HCT116 (cell line): ENCODE results near the gene FBXO47. TPM values are rescaled to one million over a fixed set of nuclear protein-coding genes. Genes with fewer than 3 reads are reported as not detected.

Experiments used
- ATAC-seq: fragments of 200-7000 bp; cut with Tn5 transposase; 2 replicates; pipeline ENCODE4 v1.9.1; 2020; ENCODE audit warnings: mild to moderate bottlenecking, moderate library complexity
- BruUV-seq: library from RNA; stranded (reverse); fragments of 400-500 nt; replicated peaks from 2 replicates; lab custom pipeline; 2021; lab: Mats Ljungman, UMichigan
- CTCF ChIA-PET: fragments of 300-600 bp; sonication (Branson Sonifier 250); formaldehyde crosslinking; loops from one replicate; lab custom pipeline; 2021; ENCODE audit warnings: antibody characterized with exemption; lab: Charles Lee
- POLR2A ChIA-PET: fragments of 300-600, 350-600 bp; sonication (Branson Sonifier 250); formaldehyde crosslinking; loops from one replicate; lab custom pipeline; 2021; ENCODE audit warnings: antibody characterized with exemption; lab: Charles Lee
- RAD21 ChIA-PET, 2 experiments: fragments of 300-600 bp; sonication (Branson Sonifier 250); formaldehyde crosslinking; loops; one replicate each; lab custom pipeline; 2023; ENCODE audit warnings: low total read pairs in 2 of 2; ENCODE audit not compliant: uncharacterized antibody in 2 of 2, unreplicated experiment in 2 of 2, low non-redundant PET in 1 of 2; lab: Charles Lee
- DNase-seq: peaks from one replicate; pipeline ENCODE4 v3.0.0-alpha.2; 2010; ENCODE audit warnings: low read depth, low spot score
- H2AFZ ChIP-seq: fragments of 200-600 bp; shearing (Covaris generic), sonication (generic); 2 replicates; pipeline ENCODE4 v1.6.1; 2017; ENCODE audit warnings: low read depth, mixed run types, mixed read lengths, antibody characterized with exemption, low read length; ENCODE audit not compliant: poor library complexity, severe bottlenecking
- H3K27ac ChIP-seq: 2 replicates; pipeline ENCODE4 v1.5.1; 2012; ENCODE audit warnings: low read depth, low read length
- H3K27me3 ChIP-seq: fragments of 200-600 bp; sonication (generic); 2 replicates; pipeline ENCODE4 v1.6.1; 2016; ENCODE audit warnings: mixed run types, low read length, mixed read lengths; ENCODE audit not compliant: insufficient read depth
- H3K36me3 ChIP-seq, 2 experiments: fragments of 200-500 bp in 1 of 2; fragments of 200-600 bp in 1 of 2; sonication (Bioruptor generic) in 1 of 2; sonication (generic) in 1 of 2; 2 replicates each; pipeline versions ENCODE4 v1.5.1 to v1.6.1; 2014 to 2016; ENCODE audit warnings: low read length in 2 of 2, inconsistent platforms in 1 of 2, mixed read lengths in 1 of 2, mixed run types in 1 of 2; ENCODE audit not compliant: insufficient read depth in 2 of 2, control insufficient read depth in 1 of 2
- H3K4me1 ChIP-seq, 2 experiments: fragments of 200-600 bp in 1 of 2; sonication (generic) in 1 of 2; 2 replicates each; pipeline versions ENCODE4 v1.5.1 to v1.6.1; 2012 to 2017; ENCODE audit warnings: low read length in 2 of 2, inconsistent platforms in 1 of 2, mild to moderate bottlenecking in 1 of 2, mixed read lengths in 1 of 2, mixed run types in 1 of 2, moderate library complexity in 1 of 2; ENCODE audit not compliant: insufficient read depth in 2 of 2, control insufficient read depth in 1 of 2
- H3K4me2 ChIP-seq: fragments of 200-600 bp; sonication (generic); 2 replicates; pipeline ENCODE4 v1.6.1; 2017; ENCODE audit warnings: mixed run types, low read length, mixed read lengths
- H3K4me3 ChIP-seq, 2 experiments: fragments of 200-600 bp in 1 of 2; sonication (generic) in 1 of 2; replicated peaks in 1 of 2; 2 replicates each; pipeline ENCODE4 v1.5.1; 2011 to 2016; ENCODE audit warnings: low read length in 2 of 2, control low read depth in 1 of 2, low read depth in 1 of 2, mild to moderate bottlenecking in 1 of 2, mixed read lengths in 1 of 2, mixed run types in 1 of 2
- H3K79me2 ChIP-seq: fragments of 200-600 bp; sonication (generic); 2 replicates; pipeline ENCODE4 v1.6.1; 2017; ENCODE audit warnings: mild to moderate bottlenecking, mixed run types, low read length, moderate library complexity, mixed read lengths; ENCODE audit not compliant: insufficient read depth
- H3K9ac ChIP-seq: fragments of 200-600 bp; sonication (generic); 2 replicates; pipeline ENCODE4 v1.6.1; 2016; ENCODE audit warnings: low read length, mixed read lengths
- H3K9me2 ChIP-seq: fragments of 200-600 bp; sonication (generic), shearing (Covaris generic); 2 replicates; pipeline ENCODE4 v1.6.1; 2017; ENCODE audit warnings: mixed run types, mild to moderate bottlenecking, moderate library complexity; ENCODE audit not compliant: insufficient read depth
- H3K9me3 ChIP-seq, 2 experiments: fragments of 200-500 bp in 1 of 2; fragments of 200-600 bp in 1 of 2; sonication (Bioruptor generic) in 1 of 2; sonication (generic) in 1 of 2; 2 replicates each; pipeline ENCODE4 v1.6.1; 2014 to 2017; ENCODE audit warnings: low read length in 2 of 2, mixed read lengths in 2 of 2, inconsistent platforms in 1 of 2, low read depth in 1 of 2, mild to moderate bottlenecking in 1 of 2, mixed run types in 1 of 2, moderate library complexity in 1 of 2; ENCODE audit not compliant: control insufficient read depth in 1 of 2, insufficient read depth in 1 of 2
- H4K20me1 ChIP-seq: fragments of 200-600 bp; sonication (generic), shearing (Covaris generic); 2 replicates; pipeline ENCODE4 v1.6.1; 2017; ENCODE audit warnings: mixed run types, mild to moderate bottlenecking, moderate library complexity; ENCODE audit not compliant: insufficient read depth
- ATF3 ChIP-seq: IDR thresholded peaks from 2 replicates; pipeline ENCODE4 v1.6.1; 2012
- CBX3 ChIP-seq: IDR thresholded peaks from 2 replicates; pipeline ENCODE4 v1.6.1; 2012; ENCODE audit warnings: low read depth
- CTCF ChIP-seq, 3 experiments: fragments of 200-600 bp in 1 of 3; sonication (generic) in 1 of 3; IDR thresholded peaks in 2 of 3; conservative IDR thresholded peaks in 1 of 3; 2 replicates each; pipeline ENCODE4 v1.5.1; 2012 to 2017; ENCODE audit warnings: low read depth in 2 of 3, low read length in 2 of 3, antibody characterized with exemption in 1 of 3, borderline replicate concordance in 1 of 3, control low read depth in 1 of 3, mild to moderate bottlenecking in 1 of 3, mixed read lengths in 1 of 3, mixed run types in 1 of 3, moderate library complexity in 1 of 3; ENCODE audit not compliant: insufficient read depth in 1 of 3
- EZH2 ChIP-seq: fragments of 200-600 bp; sonication (generic); IDR thresholded peaks from 2 replicates; pipeline ENCODE4 v1.6.1; 2017; ENCODE audit warnings: antibody characterized with exemption, mixed run types
- EZH2phosphoT487 ChIP-seq: fragments of 200-600 bp; IDR thresholded peaks from 2 replicates; pipeline ENCODE4 v1.6.1; 2018; ENCODE audit warnings: antibody characterized with exemption, borderline replicate concordance
- FOSL1 ChIP-seq: IDR thresholded peaks from 2 replicates; pipeline ENCODE4 v1.6.1; 2012; ENCODE audit warnings: low read depth
- MAX ChIP-seq: IDR thresholded peaks from 2 replicates; pipeline ENCODE4 v1.6.1; 2012
- RAD21 ChIP-seq: IDR thresholded peaks from 2 replicates; pipeline ENCODE4 v1.6.1; 2012; ENCODE audit warnings: low read depth, mild to moderate bottlenecking
- SP1 ChIP-seq: IDR thresholded peaks from 2 replicates; pipeline ENCODE4 v1.6.1; 2012; ENCODE audit warnings: low read depth
- YY1 ChIP-seq: IDR thresholded peaks from 2 replicates; pipeline ENCODE4 v1.6.1; 2011; ENCODE audit warnings: low read length, low read depth, moderate library complexity, mild to moderate bottlenecking; ENCODE audit not compliant: insufficient replicate concordance; ENCODE audit errors: extremely low read depth
- ZBTB33 ChIP-seq: IDR thresholded peaks from 2 replicates; pipeline ENCODE4 v1.6.1; 2011; ENCODE audit warnings: mild to moderate bottlenecking, low read length, moderate library complexity; ENCODE audit not compliant: insufficient replicate concordance; ENCODE audit errors: extremely low read depth
- intact Hi-C: fragments of 100-400 bp; cut with micrococcal nuclease; formaldehyde crosslinking; loops from 2 replicates; pipeline ENCODE4 v1.10.0; 2022
- total RNA-seq: library from RNA; stranded (reverse); gene quantifications from one replicate; pipeline ENCODE4 v1.2.1, GENCODE V29; 2021; ENCODE audit not compliant: unreplicated experiment

The FBXO47 gene
- total RNA-seq, 1 experiment from 2014 or later = not detected

- Histone ChIP-seq H3K4me2 (no peak overlapping the region), H3K27me3 (no peaks in the 10 kb centered on the region), H3K36me3 (peaks cover 12 to 14% of the 10 kb centered on the region in 2 experiments; a peak in 3 of 4 replicates), H3K4me1 (no peaks in the 10 kb centered on the region), H3K9me2 (no peaks in the 10 kb centered on the region), H3K9me3 (no peaks in the 10 kb centered on the region), H3K4me3 (no peak overlapping the region), H2AFZ (no peak overlapping the region), H4K20me1 (no peaks in the 10 kb centered on the region), H3K27ac (no peak overlapping the region), H3K9ac (no peak overlapping the region), H3K79me2 (peaks cover 64% of the 10 kb centered on the region)
- BruUV-seq = no TSS peak
- ChIA-PET CTCF (no interaction called here), RAD21 (no interaction called here), POLR2A (no interaction called here)
- no peak for TF ChIP-seq RAD21
- TF ChIP-seq CTCF (IDR thresholded peaks at IDR 0.05 in 2 of 3, conservative IDR thresholded peaks at IDR 0.05 in 1 of 3; ENCODE audit: borderline replicate concordance in 1 of 3, insufficient read depth in 1 of 3, low read depth in 2 of 3, low read length in 2 of 3) = no peak
- TF ChIP-seq YY1 = no peak
- TF ChIP-seq EZH2 = no peak
- no peak for ATAC-seq
- intact Hi-C loops = no loop called here
- DNase-seq = no peak
Observed at GRCh38 chr17:38906460-38907228, 60.6 kb downstream of the FBXO47 start.

- CTCF ChIA-PET = no interaction called here
- Histone ChIP-seq H2AFZ (no peak overlapping the region), H3K36me3 (peaks cover 12 to 18% of the 10 kb centered on the region in 2 experiments; a peak in 3 of 4 replicates), H3K27ac (no peak overlapping the region), H3K27me3 (no peaks in the 10 kb centered on the region), H3K4me2 (no peak overlapping the region), H3K9me3 (no peaks in the 10 kb centered on the region), H3K4me1 (no peaks in the 10 kb centered on the region), H3K4me3 (no peak overlapping the region), H3K79me2 (peaks cover 57% of the 10 kb centered on the region), H4K20me1 (no peaks in the 10 kb centered on the region), H3K9me2 (no peaks in the 10 kb centered on the region), H3K9ac (no peak overlapping the region)
- no TSS peak for BruUV-seq
- POLR2A ChIA-PET = no interaction called here
- ATAC-seq (no peak), DNase-seq (no peak)
- intact Hi-C loops = no loop called here
- RAD21 ChIA-PET = no interaction called here
- TF ChIP-seq EZH2phosphoT487 (no peak), SP1 (no peak), MAX (no peak), ATF3 (no peak), ZBTB33 (no peak), CBX3 (no peak), FOSL1 (no peak)
Observed at GRCh38 chr17:38905375-38905774, 61.8 kb downstream of the FBXO47 start.
